ENCODE measurements around the gene TBC1D20.
"Not testable (repeated sequence)": the region's sequence is repeated elsewhere in the genome, so short reads cannot be mapped to it uniquely, and the experiment has no call there.

TBC1D20 gene

GRCh38 chr20:462199-462991 is at the start of gene TBC1D20:
TBC1D20 (minus strand) TSS chr20:462533; CDS start chr20:462405, 128 bp downstream.
- FAIRE-seq = no peak

GRCh38 chr20:510328-511057 is 48.2 kb upstream of the TBC1D20 start:
- not testable (repeated sequence) for FAIRE-seq

- peak; percentile 61 for FAIRE-seq
Observed at GRCh38 chr20:508364-508787, 46.0 kb upstream of the TBC1D20 start.

- FAIRE-seq = no peak
Observed at GRCh38 chr20:507761-508332, 45.5 kb upstream of the TBC1D20 start.

GRCh38 chr20:507006-507758 is 44.8 kb upstream of the TBC1D20 start:
- FAIRE-seq = no peak

GRCh38 chr20:504632-505075 is 42.3 kb upstream of the TBC1D20 start:
- peak; percentile 58 for FAIRE-seq

GRCh38 chr20:503048-503737 is 40.9 kb upstream of the TBC1D20 start:
- no peak for FAIRE-seq

GRCh38 chr20:497979-498378 is 35.6 kb upstream of the TBC1D20 start:
- FAIRE-seq = no peak

GRCh38 chr20:496126-496696 is 33.9 kb upstream of the TBC1D20 start:
- FAIRE-seq = no peak

- no peak for FAIRE-seq
Observed at GRCh38 chr20:492159-492558, 29.8 kb upstream of the TBC1D20 start.

GRCh38 chr20:487655-488054 is 25.3 kb upstream of the TBC1D20 start:
- no peak for FAIRE-seq

- no peak for FAIRE-seq
Observed at GRCh38 chr20:483815-484644, 21.7 kb upstream of the TBC1D20 start.

- FAIRE-seq = no peak
Observed at GRCh38 chr20:481167-481566, 18.8 kb upstream of the TBC1D20 start.

GRCh38 chr20:480044-480443 is 17.7 kb upstream of the TBC1D20 start:
- FAIRE-seq = no peak

GRCh38 chr20:479487-479886 is 17.2 kb upstream of the TBC1D20 start:
- no peak for FAIRE-seq

- FAIRE-seq = peak; percentile 77
Observed at GRCh38 chr20:478949-479429, 16.7 kb upstream of the TBC1D20 start.

GRCh38 chr20:478010-478948 is 15.9 kb upstream of the TBC1D20 start:
- FAIRE-seq = no peak

- not testable (repeated sequence) for FAIRE-seq
Observed at GRCh38 chr20:476561-477249, 14.4 kb upstream of the TBC1D20 start.

Measured in endometrium (tissue), 2 donors.